Activated naive CD8-positive, alpha-beta T cell treated with anti-CD3 and anti-CD28 coated beads, Interleukin-2, amount 10 ng/mL, durations not matched to agents 7 days and 5 days (primary cell): ENCODE measurements around the gene SLC1A3. TPM values are rescaled to one million over a fixed set of nuclear protein-coding genes. Genes with fewer than 3 reads are reported as not detected.

ENCODE experiments used
- ATAC-seq: fragments of 150-1000 bp; cut with Tn5 transposase; one replicate; pipeline ENCODE4 v1.10.0; 2021; ENCODE audit warnings: low read depth, moderate library complexity
- POLR2A ChIA-PET: fragments of 350-600 bp; sonication (Branson Sonifier 250); formaldehyde crosslinking; loops from one replicate; lab custom pipeline; 2021; ENCODE audit warnings: antibody characterized with exemption; lab: Charles Lee
- DNase-seq: peaks from one replicate; pipeline ENCODE4 v3.0.0; 2021
- H3K27ac Mint-ChIP-seq: one replicate; pipeline ENCODE4 v1.8.0; 2022; ENCODE audit warnings: mild to moderate bottlenecking, mixed read lengths
- H3K27me3 Mint-ChIP-seq: one replicate; pipeline ENCODE4 v1.8.0; 2022; ENCODE audit warnings: mild to moderate bottlenecking, moderate library complexity, mixed read lengths
- H3K36me3 Mint-ChIP-seq: one replicate; pipeline ENCODE4 v1.8.0; 2021; ENCODE audit warnings: mild to moderate bottlenecking, mixed read lengths
- H3K4me1 Mint-ChIP-seq: one replicate; pipeline ENCODE4 v1.8.0; 2021; ENCODE audit warnings: mixed read lengths
- H3K4me3 Mint-ChIP-seq: one replicate; pipeline ENCODE4 v1.8.0; 2022; ENCODE audit warnings: mild to moderate bottlenecking, moderate library complexity, mixed read lengths
- H3K9me3 Mint-ChIP-seq: one replicate; pipeline ENCODE4 v1.8.0; 2021; ENCODE audit warnings: mixed read lengths
- total RNA-seq, 2 experiments: library from RNA; stranded (reverse); gene quantifications; one replicate each; pipeline ENCODE4 v1.2.3, GENCODE V29; 2021

Gene SLC1A3
- total RNA-seq, 2 experiments from 2014 or later = 1.5 to 1.9 TPM

GRCh38 chr5:36607838-36608783, 1.7 kb downstream of the SLC1A3 start:
- DNase-seq (no peak), ATAC-seq (no peak)
- Mint-ChIP-seq H3K27me3 (peaks cover 65% of the 10 kb centered on the region), H3K36me3 (no peaks in the 10 kb centered on the region), H3K9me3 (no peaks in the 10 kb centered on the region), H3K4me3 (no peak overlapping the region), H3K27ac (no peak overlapping the region), H3K4me1 (peaks cover 15% of the 10 kb centered on the region)
- POLR2A ChIA-PET = no interaction called here

GRCh38 chr5:36610621-36611020, 4.2 kb downstream of the SLC1A3 start:
- POLR2A ChIA-PET = no interaction called here
- Mint-ChIP-seq H3K4me3 (no peak overlapping the region), H3K27me3 (peaks cover 51% of the 10 kb centered on the region), H3K9me3 (no peaks in the 10 kb centered on the region), H3K36me3 (no peaks in the 10 kb centered on the region), H3K27ac (no peak overlapping the region), H3K4me1 (peaks cover 15% of the 10 kb centered on the region)
- ATAC-seq (no peak), DNase-seq (no peak)

- no peak overlapping the region for H3K4me3 Mint-ChIP-seq
- POLR2A ChIA-PET = no interaction called here
These were observed 5.3 kb downstream of the SLC1A3 start for GRCh38 chr5:36611520-36612274.

GRCh38 chr5:36613241-36613640, 6.8 kb downstream of the SLC1A3 start:
- DNase-seq (no peak), ATAC-seq (no peak)
- Mint-ChIP-seq H3K4me3 (no peak overlapping the region), H3K36me3 (no peaks in the 10 kb centered on the region), H3K27me3 (peaks cover 30% of the 10 kb centered on the region), H3K27ac (no peak overlapping the region), H3K4me1 (no peaks in the 10 kb centered on the region), H3K9me3 (no peaks in the 10 kb centered on the region)
- POLR2A ChIA-PET = no interaction called here

More at GRCh38 chr5:36611520-36612274, 5.3 kb downstream of the SLC1A3 start:
- Mint-ChIP-seq H3K27me3 (peaks cover 40% of the 10 kb centered on the region), H3K9me3 (no peaks in the 10 kb centered on the region), H3K27ac (no peak overlapping the region), H3K4me1 (peaks cover 7% of the 10 kb centered on the region), H3K36me3 (no peaks in the 10 kb centered on the region)
- DNase-seq = no peak
- ATAC-seq = no peak

GRCh38 chr5:36613771-36614656, 7.6 kb downstream of the SLC1A3 start:
- no peaks in the 10 kb centered on the region for H3K9me3 Mint-ChIP-seq

GRCh38 chr5:36614657-36615308, 8.4 kb downstream of the SLC1A3 start:
- H3K27me3 Mint-ChIP-seq = peaks cover 20% of the 10 kb centered on the region
- no peaks in the 10 kb centered on the region for H3K4me1 Mint-ChIP-seq
- no peak for DNase-seq
- H3K36me3 Mint-ChIP-seq = no peaks in the 10 kb centered on the region
- H3K4me3 Mint-ChIP-seq = no peak overlapping the region
- no peaks in the 10 kb centered on the region for H3K9me3 Mint-ChIP-seq
- H3K27ac Mint-ChIP-seq = no peak overlapping the region
- no peak for ATAC-seq
- POLR2A ChIA-PET = no interaction called here

More at GRCh38 chr5:36613771-36614656, 7.6 kb downstream of the SLC1A3 start:
- Mint-ChIP-seq H3K4me3 (no peak overlapping the region), H3K4me1 (no peaks in the 10 kb centered on the region), H3K27ac (no peak overlapping the region), H3K27me3 (peaks cover 27% of the 10 kb centered on the region), H3K36me3 (no peaks in the 10 kb centered on the region)
- no peak for DNase-seq
- no peak for ATAC-seq
- POLR2A ChIA-PET = no interaction called here

GRCh38 chr5:36619012-36619635, 12.7 kb downstream of the SLC1A3 start:
- Mint-ChIP-seq H3K4me1 (no peaks in the 10 kb centered on the region), H3K27ac (no peak overlapping the region), H3K27me3 (peaks cover 16% of the 10 kb centered on the region), H3K4me3 (no peak overlapping the region), H3K36me3 (no peaks in the 10 kb centered on the region), H3K9me3 (no peaks in the 10 kb centered on the region)
- POLR2A ChIA-PET = no interaction called here
- ATAC-seq = no peak
- DNase-seq = no peak

GRCh38 chr5:36621985-36622384, 15.6 kb downstream of the SLC1A3 start:
- no peaks in the 10 kb centered on the region for H3K4me1 Mint-ChIP-seq
- no peak overlapping the region for H3K27ac Mint-ChIP-seq
- DNase-seq (no peak), ATAC-seq (no peak)
- H3K4me3 Mint-ChIP-seq = no peak overlapping the region
- H3K9me3 Mint-ChIP-seq = no peaks in the 10 kb centered on the region
- H3K36me3 Mint-ChIP-seq = no peaks in the 10 kb centered on the region
- H3K27me3 Mint-ChIP-seq = peaks cover 30% of the 10 kb centered on the region
- POLR2A ChIA-PET = no interaction called here

GRCh38 chr5:36623832-36624231, 17.4 kb downstream of the SLC1A3 start:
- no peak for ATAC-seq
- no peaks in the 10 kb centered on the region for H3K36me3 Mint-ChIP-seq
- H3K9me3 Mint-ChIP-seq = no peaks in the 10 kb centered on the region
- H3K4me1 Mint-ChIP-seq = no peaks in the 10 kb centered on the region
- POLR2A ChIA-PET = no interaction called here
- H3K27ac Mint-ChIP-seq = no peak overlapping the region
- peaks cover 38% of the 10 kb centered on the region for H3K27me3 Mint-ChIP-seq
- DNase-seq = no peak
- no peak overlapping the region for H3K4me3 Mint-ChIP-seq

GRCh38 chr5:36624277-36624676, 17.9 kb downstream of the SLC1A3 start:
- H3K27me3 Mint-ChIP-seq = peaks cover 37% of the 10 kb centered on the region
- H3K4me3 Mint-ChIP-seq = no peak overlapping the region
- ATAC-seq (no peak), DNase-seq (no peak)
- no peaks in the 10 kb centered on the region for H3K36me3 Mint-ChIP-seq
- H3K4me1 Mint-ChIP-seq = no peaks in the 10 kb centered on the region
- no peak overlapping the region for H3K27ac Mint-ChIP-seq
- POLR2A ChIA-PET = no interaction called here
- no peaks in the 10 kb centered on the region for H3K9me3 Mint-ChIP-seq

- POLR2A ChIA-PET = no interaction called here
- H3K27me3 Mint-ChIP-seq = peaks cover 37% of the 10 kb centered on the region
- no peaks in the 10 kb centered on the region for H3K9me3 Mint-ChIP-seq
These were observed 22.3 kb downstream of the SLC1A3 start for GRCh38 chr5:36628695-36629094.

GRCh38 chr5:36629729-36630128, 23.3 kb downstream of the SLC1A3 start:
- Mint-ChIP-seq H3K4me1 (no peaks in the 10 kb centered on the region), H3K4me3 (no peak overlapping the region), H3K27ac (no peak overlapping the region), H3K36me3 (no peaks in the 10 kb centered on the region), H3K9me3 (no peaks in the 10 kb centered on the region), H3K27me3 (peaks cover 37% of the 10 kb centered on the region)
- DNase-seq = no peak
- POLR2A ChIA-PET = no interaction called here
- no peak for ATAC-seq

More at GRCh38 chr5:36628695-36629094, 22.3 kb downstream of the SLC1A3 start:
- DNase-seq (no peak), ATAC-seq (no peak)
- Mint-ChIP-seq H3K4me3 (no peak overlapping the region), H3K36me3 (no peaks in the 10 kb centered on the region), H3K4me1 (no peaks in the 10 kb centered on the region), H3K27ac (no peak overlapping the region)
